GM06990 (cell line): ENCODE results near the gene PNMA1.

Source experiments
- DNase-seq: peaks from one replicate; pipeline ENCODE4 v3.0.0-alpha.2; 2011; ENCODE audit not compliant: insufficient read length; ENCODE audit errors: extremely low read depth
- H3K27me3 ChIP-seq: replicated peaks from 2 replicates; pipeline ENCODE4 v1.6.0; 2011; ENCODE audit warnings: low read length; ENCODE audit not compliant: control insufficient read depth, insufficient read depth
- H3K36me3 ChIP-seq: 2 replicates; pipeline ENCODE4 v1.5.1; 2011; ENCODE audit warnings: low read length; ENCODE audit not compliant: control insufficient read depth, insufficient read depth
- H3K4me3 ChIP-seq: replicated peaks from 2 replicates; pipeline ENCODE4 v1.5.1; 2011; ENCODE audit warnings: low read depth, mild to moderate bottlenecking, control low read depth, low read length
- CTCF ChIP-seq: IDR thresholded peaks from 2 replicates; pipeline ENCODE4 v1.5.1; 2011; ENCODE audit warnings: low read length, control low read depth, mild to moderate bottlenecking, inconsistent platforms; ENCODE audit not compliant: insufficient read depth, poor library complexity, severe bottlenecking

PNMA1 gene

DNA sequence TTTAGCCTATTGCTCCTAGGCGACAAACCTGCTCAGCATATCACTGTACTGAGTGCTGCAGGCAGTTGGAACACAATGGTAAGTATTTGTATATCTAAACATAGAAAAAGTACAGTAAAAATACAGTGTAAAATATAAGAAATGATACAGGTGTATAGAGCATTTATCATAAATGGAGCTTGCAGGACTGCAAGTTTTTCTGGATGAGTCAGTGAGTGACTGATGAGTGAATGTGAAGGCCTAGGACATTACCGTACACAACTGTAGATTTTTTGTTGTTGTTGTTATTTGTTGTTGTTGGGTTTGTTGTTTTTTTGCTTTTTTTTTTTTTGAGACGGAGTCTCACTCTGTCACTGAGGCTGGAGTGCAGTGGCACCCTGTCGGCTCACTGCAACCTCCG, 33.4 kb downstream of the PNMA1 start:
- no peak for DNase-seq
- Histone ChIP-seq H3K36me3 (no peaks in the 10 kb centered on the region), H3K4me3 (no peak overlapping the region), H3K27me3 (no peaks in the 10 kb centered on the region)
- no peak for TF ChIP-seq CTCF

DNA sequence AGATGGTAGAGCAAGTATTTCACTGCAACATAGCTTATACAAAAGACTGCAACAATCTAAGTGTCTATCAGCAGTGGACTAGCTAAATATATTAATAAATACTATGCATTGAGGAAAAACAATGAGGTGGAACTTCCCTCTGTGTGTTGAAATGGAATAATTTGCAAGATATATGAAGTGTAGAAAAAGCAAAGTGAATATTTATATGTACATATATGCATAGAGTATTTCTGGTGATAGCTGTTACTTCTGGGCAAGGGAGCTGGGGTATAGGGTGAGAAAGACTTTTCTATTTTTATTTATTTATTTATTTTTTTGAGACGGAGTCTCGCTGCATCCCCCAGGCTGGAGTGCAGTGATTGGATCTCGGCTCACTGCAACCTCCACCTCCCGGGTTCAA, 35.5 kb downstream of the PNMA1 start:
- no peak for TF ChIP-seq CTCF
- no peak for DNase-seq
- Histone ChIP-seq H3K27me3 (no peaks in the 10 kb centered on the region), H3K4me3 (no peak overlapping the region), H3K36me3 (no peaks in the 10 kb centered on the region)

GRCh38 chr14:73674986-73675385, 39.2 kb downstream of the PNMA1 start:
- Histone ChIP-seq H3K36me3 (no peaks in the 10 kb centered on the region), H3K4me3 (no peak overlapping the region), H3K27me3 (no peaks in the 10 kb centered on the region)
- TF ChIP-seq CTCF: no peak
- no peak for DNase-seq

GRCh38 chr14:73667854-73668253, 46.3 kb downstream of the PNMA1 start:
- Histone ChIP-seq H3K36me3 (no peaks in the 10 kb centered on the region), H3K27me3 (no peaks in the 10 kb centered on the region), H3K4me3 (no peak overlapping the region)
- no peak for DNase-seq
- no peak for TF ChIP-seq CTCF

DNA sequence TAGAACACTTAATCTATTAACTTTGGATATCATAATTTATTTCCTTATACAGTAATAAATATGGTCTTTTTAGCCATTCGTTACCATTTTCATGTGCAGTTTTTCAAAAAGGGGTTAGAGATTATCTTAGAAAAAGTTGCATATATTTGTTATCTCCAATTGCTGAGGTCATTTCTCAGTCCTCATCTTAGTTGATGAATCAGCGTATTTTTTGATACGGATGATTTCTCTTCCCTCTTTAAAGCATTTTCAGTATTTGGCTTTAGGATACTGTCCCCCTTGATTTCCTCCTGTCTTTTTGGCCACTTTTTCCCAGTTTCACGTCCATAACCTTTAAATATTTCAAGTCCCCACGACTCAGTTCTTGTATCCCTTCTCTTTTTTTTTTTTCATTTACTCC, 47.6 kb downstream of the PNMA1 start:
- no peaks in the 10 kb centered on the region for H3K36me3 ChIP-seq
- H3K4me3 ChIP-seq: no peak overlapping the region
- no peaks in the 10 kb centered on the region for H3K27me3 ChIP-seq
- TF ChIP-seq CTCF: no peak
- DNase-seq: no peak

DNA sequence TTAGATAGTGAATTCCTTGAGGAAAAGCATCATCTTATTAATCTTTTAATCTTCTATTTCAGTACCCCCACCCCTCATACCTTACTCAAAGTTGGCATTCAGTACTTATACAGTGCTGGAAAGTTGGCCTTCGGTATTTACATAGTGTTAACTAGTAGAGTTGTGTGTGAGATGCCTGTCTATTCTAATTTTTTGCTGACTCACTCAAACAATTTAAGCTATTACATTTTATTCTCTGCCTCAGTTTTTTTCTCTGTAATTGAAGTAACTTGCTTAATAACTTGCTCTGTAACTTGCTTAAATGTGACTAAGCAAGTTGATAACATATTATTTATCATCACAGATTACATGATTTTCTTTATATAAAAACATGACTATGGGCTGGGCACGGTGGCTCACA, 49.1 kb downstream of the PNMA1 start:
- TF ChIP-seq CTCF: no peak
- Histone ChIP-seq H3K27me3 (no peaks in the 10 kb centered on the region), H3K4me3 (no peak overlapping the region), H3K36me3 (no peaks in the 10 kb centered on the region)
- DNase-seq: no peak
